GM23338 (cell line): Measurements from ENCODE around the gene TNFRSF19.

Experiments used
- CREB1 ChIP-seq: fragments of 250-450 bp; sonication (Bioruptor Pico); IDR thresholded peaks from 2 replicates; pipeline ENCODE4 v1.5.0; 2020; ENCODE audit warnings: low read depth, mild to moderate bottlenecking, moderate library complexity
- CTCF ChIP-seq, 2 experiments: fragments of 200-600 bp in 1 of 2; sonication (generic) in 1 of 2; conservative IDR thresholded peaks; 2 replicates each; pipeline versions ENCODE4 v1.5.1 to v1.6.1; 2016 to 2017; ENCODE audit warnings: antibody characterized with exemption in 2 of 2, low read depth in 2 of 2, mild to moderate bottlenecking in 2 of 2, moderate library complexity in 1 of 2
- POLR2AphosphoS5 ChIP-seq: IDR thresholded peaks from 2 replicates; pipeline ENCODE4 v1.6.1; 2016; ENCODE audit warnings: antibody characterized with exemption, low read depth

DNA sequence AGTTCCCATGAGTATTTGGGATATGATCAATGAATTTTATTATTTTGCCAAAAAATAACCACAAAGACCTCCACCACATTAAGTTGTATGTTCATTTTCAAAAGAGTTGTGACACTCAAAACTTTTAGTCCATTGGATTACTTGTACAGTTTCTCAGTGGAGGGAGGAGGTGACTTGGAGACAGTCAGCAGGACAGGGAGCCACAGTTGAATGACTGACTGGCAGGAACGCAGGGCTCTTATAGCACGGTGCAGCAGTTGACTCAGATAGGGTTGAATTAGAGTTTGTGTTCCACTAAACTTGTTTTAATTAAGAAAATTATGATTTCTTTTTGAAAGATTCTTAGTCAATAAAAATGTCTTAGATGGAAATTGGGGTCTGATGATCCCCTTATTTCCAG is 42.5 kb downstream of the TNFRSF19 start:
- TF ChIP-seq CREB1 (CRISPR knock-in tag) (no peak), POLR2AphosphoS5 (no peak), CTCF (conservative IDR thresholded peaks at IDR 0.05; ENCODE audit: low read depth in 2 of 2) (no peak)
